ENCODE measurements around the gene CIDEB.
A peak's percentile ranks its signal among the peaks of the same experiment; 100 is the strongest.
"Not testable (repeated sequence)": the region's sequence is repeated elsewhere in the genome, so short reads cannot be mapped to it uniquely, and the experiment has no call there.

Gene CIDEB

DNA sequence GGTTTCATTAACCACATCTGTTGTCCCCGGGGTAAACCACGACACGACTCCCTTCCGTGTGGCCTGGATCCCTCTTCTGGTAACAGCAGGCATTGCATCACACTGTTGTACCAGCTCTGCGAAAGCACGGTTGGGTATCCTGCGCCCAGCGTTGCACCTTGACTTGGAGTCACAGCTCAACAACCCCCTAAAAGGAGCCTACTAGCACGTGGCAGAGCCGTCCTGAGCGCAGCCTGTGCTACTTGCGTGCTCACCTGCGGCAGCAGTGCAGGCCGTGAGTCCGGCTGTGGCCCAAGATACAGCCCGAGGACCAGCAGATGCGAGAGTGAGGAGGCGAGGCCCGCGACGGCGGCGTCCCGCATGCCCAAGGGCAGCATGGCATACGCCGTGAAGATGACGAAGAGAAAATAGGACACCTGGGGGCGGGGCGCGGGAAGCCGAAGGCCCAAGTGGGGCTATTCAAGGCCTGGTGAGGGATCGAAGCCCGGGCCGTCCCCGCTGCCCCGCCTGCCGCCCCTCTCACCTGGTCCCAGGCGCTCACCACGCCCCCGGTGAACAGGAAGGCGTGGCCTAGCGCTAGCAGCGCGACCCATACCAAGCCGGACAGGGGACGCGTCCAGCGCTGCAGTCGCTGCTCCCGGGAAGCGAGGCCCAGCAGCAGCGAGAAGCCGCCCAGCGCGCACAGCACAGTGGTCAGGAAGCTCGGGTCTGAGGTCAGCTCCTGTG, 24.7 kb upstream of the CIDEB start:
- DNase-seq: peak; percentile 64

DNA sequence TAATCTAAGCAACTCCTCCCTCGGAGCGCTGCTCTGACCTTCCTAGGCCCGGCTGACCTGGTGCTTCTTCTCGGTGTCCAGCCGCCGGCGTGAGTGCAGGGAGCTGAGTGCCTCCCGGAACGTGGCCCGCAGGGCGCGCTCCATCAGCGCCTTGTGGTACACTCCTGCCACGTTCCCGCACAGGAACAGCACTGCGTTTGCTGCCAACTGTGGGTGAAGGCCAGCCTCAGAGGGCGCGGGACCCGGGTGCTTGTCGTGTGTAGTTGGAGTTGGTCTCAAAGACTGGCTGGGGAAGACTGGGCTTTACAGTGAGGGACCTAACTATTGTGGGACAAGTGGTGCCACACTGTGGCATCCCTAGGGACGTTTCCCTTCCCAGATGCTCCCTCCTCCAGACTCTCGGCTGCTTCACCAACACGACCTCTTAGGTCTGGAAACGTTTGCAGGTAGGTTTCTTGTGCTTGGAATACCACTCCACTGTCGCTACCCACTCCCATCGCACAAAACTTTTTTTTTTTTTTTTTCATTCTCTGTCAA, 24.0 kb upstream of the CIDEB start:
- DNase-seq: no peak

DNA sequence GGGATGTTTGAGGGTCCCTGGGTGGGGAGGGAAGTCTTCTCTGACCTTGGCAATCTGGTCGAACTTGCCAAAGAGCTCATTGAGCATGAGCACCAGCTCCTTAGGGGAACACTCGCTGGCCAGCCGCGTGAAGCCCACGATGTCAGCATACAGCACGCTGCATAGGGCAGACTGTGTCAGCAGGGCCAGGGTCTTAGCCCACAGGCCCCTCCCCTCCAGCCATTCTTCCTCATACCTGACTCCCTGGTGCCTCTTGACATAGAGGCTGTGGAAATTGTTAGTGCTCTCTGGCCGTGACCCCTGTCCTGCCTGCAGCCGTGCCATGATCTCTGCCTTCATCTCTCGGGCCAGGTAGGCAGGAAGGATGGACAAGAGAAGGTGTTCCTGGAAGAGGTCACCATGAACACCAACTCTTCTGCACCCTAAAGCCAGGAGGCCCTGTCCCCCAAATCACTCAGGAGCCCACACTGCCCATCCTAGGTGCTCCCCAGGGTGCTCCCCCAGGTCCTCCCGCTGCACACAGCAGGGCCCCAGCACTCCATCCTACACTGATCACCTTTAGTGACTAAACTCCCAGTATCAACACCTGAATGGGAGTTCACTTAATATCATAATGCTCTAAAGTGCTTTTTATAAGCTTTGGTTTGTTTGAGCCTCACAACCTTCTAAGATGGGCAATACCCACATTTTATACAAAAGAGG, 23.3 kb upstream of the CIDEB start:
- DNase-seq: no peak

DNA sequence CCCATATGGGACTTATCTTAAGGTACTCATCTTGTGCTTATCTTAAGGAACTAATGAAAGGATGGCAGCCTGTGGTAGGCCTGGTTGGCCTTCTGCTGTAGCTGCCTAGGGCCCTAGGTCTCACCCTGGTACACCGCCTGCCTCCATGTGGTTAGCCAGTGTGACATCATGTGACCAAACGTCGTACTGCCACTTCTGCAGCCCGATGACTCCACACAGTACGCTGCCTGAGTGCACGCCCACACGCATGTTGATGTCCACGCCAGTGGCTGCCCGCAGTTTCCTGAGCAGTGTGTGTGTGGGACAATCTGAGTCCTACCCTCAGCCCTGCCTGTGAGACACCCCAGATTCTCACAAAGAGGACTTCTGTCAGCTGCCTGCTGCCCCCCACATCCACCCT, 22.0 kb upstream of the CIDEB start:
- no peak for DNase-seq

DNA sequence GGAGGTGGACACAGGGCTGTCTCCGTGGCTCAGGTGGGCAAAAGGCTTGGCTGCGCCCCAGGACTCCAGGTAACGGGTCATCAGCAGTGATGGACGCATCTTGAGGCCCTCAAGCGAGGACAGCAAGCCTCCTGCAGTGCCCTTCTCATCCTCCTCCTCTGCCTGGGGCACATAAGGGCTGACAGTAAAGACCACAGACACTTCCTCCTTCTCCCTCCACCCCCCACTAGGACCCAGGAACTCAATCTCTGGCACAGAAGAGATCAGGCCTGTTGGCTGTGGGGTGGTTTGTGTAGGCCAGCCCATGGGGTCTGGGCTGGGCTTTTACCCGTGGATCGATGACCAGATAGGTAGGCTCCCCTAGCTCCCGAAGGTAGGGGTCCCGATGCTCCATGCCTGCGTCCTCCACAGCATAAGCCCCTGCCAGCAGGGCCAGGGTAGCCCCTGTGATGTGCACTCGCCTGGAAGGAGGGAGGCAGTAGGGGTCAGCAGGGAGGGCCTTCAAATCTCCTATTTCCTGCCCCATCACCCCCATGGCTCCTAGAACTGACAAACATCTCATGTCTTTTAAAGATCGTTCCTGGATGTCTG, 21.4 kb upstream of the CIDEB start:
- no peak for DNase-seq

DNA sequence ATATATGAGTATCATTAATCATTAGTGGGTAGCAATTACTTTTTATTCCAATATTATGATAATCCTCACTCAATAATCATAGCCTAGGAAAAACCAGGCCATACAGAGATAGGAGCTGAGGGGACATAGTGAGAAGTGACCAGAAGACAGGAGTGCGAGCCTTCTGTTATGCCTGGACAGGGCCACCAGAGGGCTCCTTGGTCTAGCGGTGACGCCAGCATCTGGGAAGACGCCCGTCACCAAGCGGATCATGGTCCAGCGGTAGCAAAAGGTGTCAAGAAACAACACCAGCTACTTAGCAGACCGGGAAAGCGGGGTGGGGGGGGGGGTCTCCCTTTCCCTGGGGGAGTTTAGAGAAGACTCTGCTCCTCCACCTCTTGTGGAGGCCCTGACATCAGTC, 20.1 kb upstream of the CIDEB start:
- DNase-seq: not testable (repeated sequence)

DNA sequence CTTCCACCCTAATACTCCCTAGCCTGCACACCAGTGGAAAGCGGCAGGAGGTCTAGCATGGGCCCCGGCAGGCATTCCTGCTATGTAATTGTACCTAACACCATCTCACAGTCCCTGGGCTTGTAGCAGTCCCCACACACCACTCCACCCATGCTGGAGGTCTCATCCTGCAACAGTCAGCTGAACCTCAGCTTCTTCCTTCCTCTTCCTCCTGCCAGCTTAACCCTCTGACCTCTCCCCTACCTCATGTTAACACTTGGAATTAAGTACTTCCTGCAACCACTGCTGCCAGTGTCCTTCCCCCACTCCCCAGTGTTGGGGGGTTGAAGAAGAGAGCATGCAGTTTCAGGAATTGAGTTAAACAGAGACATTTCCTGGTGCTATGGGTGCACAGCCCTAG, 19.5 kb upstream of the CIDEB start:
- no peak for DNase-seq

DNA sequence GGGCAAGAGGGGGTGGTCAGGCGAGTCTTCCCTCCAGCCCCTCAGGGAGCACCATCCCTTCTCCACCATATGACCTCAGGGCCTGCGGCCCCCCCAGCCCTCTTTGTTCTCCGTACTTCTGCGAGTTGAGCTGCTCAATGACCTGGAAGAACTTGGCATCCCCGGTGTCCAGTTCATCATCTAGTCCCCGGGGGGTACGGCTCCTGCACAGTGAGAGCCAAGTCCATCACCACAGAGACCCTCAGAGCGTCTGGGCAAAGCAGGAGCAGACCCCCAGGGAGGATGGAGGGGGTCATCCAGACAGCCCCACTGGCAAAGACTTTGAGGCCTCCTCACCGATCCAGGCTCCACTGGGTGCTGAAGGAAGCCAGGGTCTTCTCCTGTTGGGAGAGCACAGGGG, 18.2 kb upstream of the CIDEB start:
- DNase-seq: no peak

DNA sequence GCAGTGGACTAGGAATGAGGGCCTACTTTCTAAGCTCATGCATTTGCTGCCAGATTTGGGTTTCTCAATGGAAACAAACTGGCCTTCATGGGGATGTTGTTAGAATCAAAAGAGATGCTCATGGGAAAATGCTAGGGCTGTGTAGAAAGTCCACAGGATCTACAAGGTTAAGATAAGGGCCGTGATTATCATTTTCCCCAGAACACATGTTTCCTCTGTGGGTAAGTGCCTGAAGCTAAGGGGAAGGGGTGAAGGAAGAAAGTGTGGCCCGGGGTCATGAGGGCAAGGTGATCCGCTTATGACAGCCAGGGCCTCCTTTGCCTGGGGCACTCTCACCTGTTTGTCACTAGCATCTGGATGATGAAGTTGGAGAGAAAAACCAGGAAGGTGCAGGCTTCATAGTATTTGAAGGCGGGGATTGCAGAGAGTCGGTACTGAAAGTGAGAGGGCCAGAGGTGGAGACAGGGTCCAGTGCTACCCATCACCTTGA, 17.3 kb upstream of the CIDEB start:
- no peak for DNase-seq

DNA sequence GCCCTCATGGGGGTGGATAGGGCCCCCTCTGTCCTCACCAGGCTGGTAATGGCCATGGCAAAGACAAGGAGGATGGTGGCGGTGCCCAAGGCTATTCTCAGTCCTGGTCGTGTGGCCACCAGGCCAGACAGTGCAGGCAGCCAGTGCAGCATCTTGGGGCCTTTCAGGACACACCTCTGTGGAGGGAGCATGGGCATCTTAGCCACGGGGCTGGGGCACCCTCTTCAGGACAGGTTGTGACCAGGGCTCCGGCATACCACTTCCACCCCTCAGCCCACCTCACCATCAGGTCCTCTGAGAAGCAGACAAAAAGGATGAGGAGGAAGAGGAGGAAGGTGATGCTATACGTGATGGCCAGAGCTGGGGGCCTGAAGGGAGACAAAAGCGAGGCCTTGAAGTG, 16.2 kb upstream of the CIDEB start:
- DNase-seq: no peak

DNA sequence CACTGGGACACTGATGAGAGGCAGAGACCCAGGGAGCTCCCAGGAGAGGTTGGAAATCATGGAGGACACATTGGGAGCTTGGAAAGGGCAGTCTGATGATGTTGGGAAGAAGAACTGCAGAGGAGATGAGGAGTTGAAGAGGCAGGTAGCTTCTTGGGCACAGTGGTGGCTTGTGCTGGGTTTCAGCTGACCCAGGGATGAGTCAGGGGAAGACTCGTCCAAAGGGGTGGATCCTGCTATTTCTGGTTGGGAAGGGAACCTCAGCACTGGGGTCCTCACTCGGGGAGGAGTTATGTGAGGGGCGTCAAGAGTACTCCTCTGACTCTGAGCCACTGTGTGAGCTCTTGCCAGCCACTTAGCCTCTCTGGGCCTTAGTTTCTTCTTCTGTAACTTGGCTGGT, 15.6 kb upstream of the CIDEB start:
- no peak for DNase-seq

DNA sequence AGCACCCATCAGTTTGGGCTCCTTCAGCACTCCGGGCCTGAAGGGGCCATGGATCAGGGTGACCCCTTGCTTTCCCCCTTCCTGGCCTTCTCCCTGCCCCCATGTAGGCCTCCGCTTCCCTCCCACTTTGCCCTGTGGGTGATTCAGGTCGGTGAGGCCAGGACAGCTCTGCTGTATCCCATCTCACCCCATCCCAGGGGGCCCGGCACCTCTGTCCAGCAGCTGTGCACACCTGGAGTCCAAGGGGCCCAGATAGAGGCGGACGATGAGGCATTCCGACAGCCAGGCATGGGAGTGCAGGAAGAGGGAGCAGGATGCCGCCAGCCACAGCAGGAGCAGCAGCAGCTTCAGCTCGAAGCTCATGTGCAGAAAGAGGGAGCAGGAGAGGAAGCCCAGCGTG, 14.9 kb upstream of the CIDEB start:
- DNase-seq: no peak

DNA sequence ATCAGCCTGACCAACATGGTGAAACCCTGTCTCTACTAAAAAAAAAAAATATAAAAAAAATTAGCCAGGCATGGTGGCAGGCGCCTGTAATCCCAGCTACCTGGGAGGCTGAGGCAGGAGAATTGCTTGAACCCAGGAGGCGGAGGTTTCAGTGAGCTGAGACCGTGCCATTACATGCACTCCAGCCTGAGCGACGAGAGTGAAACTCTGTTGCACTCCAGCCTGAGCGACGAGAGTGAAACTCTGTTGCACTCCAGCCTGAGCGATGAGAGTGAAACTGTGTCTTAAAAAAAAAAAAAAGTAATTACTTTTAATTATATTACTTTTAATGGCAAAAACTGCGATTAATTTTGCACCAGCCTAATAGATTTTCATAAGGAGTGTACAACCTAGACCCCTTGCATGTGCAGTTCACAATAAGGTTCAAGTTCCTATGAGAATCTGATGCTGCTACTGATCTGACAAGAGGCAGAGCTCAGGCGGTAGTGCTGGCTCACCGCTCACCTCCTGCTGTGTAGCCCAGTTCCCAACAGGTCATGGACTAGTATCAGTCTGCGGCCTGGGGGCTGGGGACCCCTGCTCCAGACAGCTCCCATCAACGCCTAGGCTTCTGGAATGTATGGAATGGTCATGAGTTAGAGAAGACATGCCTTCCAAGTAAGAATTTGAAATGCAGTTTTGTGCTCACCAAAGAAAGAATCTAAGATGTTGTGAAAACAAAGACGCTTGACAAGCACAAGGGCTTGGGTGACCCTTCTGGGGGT, 13.6 kb upstream of the CIDEB start:
- DNase-seq: no peak

DNA sequence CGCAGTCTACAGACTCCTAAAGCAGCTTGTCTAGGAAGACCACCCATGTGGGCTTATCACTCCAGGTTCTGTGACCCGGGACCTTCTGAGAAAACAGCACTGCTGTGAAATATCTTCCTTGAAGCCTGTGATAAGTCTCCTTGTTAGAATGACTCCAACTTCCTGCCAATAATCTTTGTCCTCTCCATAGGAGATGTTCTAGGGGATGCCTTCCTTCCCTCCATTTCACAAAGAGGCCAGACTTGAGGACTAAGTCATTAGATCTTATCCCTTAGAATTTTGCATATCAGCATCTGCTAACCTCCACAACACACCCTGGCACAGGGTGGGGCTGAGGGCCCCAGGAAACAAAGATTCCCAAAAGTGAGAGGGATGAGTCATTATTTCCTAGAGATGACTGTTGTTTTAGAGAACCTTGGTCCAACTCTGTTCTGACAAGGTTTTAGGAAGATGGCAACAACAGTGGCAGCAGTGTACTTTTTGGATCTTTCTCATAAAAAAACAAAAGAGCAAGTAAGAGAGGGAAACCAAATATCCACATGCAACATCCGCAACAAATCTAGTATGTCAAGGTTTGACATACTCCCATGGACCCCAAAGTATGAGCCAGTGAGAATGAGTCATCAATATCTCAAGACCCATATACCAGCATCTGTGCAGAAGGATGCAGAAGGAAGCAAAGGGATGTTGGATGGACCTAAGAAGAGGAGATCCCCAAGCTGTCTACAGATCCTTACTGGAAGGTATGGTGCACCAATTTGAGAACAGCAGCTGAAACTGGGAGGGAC, 9.6 kb upstream of the CIDEB start:
- peak; percentile 30 for DNase-seq

DNA sequence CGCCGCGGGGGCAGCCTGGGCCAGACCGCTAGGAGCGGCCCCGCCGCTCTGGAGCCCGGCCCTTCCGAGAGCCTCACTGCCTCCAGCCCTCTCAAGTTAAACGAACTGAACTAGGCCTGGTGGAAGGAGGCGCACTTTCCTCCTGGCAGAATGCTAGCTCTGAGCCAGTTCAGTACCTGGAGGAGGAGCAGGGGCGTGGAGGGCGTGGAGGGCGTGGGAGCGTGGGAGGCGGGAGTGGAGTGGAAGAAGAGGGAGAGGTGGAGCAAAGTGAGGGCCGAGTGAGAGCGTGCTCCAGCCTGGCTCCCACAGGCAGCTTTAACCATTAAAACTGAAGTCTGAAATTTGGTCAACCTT, 8.8 kb upstream of the CIDEB start:
- no peak for DNase-seq

DNA sequence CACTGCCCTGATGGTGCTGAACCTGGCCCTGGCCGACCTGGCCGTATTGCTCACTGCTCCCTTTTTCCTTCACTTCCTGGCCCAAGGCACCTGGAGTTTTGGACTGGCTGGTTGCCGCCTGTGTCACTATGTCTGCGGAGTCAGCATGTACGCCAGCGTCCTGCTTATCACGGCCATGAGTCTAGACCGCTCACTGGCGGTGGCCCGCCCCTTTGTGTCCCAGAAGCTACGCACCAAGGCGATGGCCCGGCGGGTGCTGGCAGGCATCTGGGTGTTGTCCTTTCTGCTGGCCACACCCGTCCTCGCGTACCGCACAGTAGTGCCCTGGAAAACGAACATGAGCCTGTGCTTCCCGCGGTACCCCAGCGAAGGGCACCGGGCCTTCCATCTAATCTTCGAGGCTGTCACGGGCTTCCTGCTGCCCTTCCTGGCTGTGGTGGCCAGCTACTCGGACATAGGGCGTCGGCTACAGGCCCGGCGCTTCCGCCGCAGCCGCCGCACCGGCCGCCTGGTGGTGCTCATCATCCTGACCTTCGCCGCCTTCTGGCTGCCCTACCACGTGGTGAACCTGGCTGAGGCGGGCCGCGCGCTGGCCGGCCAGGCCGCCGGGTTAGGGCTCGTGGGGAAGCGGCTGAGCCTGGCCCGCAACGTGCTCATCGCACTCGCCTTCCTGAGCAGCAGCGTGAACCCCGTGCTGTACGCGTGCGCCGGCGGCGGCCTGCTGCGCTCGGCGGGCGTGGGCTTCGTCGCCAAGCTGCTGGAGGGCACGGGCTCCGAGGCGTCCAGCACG, 8.2 kb upstream of the CIDEB start:
- no peak for DNase-seq

DNA sequence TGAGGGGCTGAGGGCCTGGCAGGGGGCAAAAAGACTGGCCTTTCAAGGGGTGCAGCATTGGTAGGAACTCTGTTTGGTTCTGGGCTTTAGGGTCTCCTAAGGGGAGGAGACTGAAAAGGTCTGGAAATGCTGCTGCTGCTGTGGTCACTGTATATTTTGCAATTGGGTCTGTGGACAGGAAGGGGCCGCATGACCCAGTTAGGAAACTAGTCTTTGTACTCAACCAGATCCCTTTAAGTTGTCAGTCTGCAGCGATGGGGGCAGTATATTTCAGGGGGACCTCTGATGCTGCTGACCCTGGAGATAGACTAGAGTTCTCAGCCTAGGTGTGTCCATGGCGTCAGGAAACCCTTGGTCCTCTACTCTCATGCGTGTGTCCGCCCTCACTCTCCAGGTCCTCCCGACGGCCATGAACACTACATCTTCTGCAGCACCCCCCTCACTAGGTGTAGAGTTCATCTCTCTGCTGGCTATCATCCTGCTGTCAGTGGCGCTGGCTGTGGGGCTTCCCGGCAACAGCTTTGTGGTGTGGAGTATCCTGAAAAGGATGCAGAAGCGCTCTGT, 7.5 kb upstream of the CIDEB start:
- DNase-seq: no peak

DNA sequence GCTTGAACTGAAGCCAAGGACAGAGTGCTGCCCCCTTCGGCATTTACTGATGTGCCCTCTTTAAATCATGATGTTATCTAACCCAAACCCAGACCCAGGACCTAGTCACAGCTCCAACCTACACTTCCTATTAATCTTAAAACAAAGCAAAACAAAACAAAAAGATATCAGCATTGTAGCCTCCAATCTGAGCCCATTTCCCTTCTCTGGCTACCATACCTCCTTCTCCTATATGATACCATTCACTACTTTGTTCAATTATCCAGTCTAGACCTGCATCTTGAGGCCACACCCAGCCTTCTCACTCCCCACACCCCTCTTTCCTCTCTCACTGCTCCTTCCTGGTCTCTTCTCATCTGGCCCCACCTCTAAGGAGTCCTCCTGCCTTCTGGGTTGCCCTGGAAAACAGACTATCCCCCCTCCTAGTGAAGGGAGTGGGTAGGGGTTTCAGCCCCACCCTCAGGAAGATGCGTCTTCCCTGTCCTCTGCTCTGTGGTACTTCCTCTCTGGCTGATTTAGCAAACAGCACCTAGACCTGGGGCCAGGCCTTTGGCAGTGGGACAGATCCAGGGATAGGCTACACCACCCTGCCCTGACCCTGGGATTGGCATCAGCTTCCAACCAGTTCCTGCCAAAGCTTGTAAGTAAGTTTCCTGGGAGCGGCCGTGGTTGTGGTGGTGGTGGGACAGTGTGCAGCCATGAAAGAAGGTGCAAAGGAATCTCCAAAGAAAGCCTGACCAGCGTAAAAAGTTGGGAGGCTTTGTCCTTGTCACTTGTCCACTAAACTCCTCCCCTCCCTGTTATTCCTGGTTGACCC, 6.8 kb upstream of the CIDEB start:
- no peak for DNase-seq

DNA sequence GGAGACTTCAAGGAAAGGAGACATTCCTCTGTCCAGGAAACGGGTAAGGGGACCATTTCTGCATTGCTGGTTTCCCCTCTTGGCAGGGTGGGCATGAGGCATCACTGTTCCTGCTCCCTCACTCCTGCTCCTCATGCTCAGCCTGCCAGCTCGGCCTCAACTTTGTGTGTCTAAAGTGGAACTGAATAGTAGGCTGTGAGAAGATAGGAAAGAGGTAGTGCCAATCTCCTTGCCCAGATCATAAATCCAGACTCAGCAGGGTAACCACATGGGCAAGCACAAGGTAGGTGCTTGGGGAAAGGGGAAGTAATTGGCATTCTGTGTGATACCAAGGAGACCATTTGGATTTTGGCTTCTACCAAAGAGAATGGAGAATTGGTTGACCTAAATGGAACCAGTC, 6.1 kb upstream of the CIDEB start:
- no peak for DNase-seq

DNA sequence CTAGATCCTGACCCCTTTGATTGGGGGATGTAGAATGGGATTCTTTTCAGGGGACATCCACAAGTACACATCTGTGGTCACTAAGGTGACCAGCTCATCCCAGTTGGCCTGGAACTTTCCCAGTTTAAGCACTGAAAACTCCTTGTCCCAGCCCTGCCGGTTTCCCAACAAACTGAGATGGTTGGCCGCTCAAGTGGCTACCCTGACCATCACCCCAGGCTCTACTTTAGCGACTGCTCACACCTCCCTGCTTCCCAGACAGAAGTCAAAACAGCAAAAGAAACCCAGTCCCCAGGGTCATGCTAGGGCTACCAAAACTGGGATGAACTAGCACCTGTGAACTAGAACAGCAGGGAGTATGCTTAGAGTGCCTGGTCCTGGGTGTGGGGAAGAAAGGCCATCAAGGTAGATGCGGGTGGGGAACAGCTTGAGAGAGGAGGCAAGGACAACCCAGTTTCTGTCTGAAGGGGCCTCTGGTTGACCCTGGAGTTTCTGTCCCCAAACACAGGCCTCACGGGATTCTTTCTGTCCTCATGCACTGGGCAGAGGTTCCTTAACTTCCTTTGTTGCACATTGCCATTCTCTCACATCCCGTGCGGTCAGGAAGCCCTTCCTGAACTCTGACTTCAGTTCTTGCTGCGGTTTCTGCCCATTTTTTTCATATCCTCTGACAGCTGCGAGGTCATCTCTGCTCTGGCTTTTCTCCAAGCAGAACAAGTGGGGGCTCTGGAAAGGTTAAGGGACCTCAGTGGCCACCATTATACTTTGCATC, 5.1 kb upstream of the CIDEB start:
- DNase-seq: no peak

Measured in fibroblast of skin of right quadriceps (primary cell).